GM21367 (cell line): ENCODE measurements around the gene MORF4L1.
"Not testable (repeated sequence)": the region's sequence is repeated elsewhere in the genome, so short reads cannot be mapped to it uniquely, and the experiment has no call there.

Source experiments
- ATAC-seq: cut with Tn5 transposase; IDR thresholded peaks from one replicate; pipeline ENCODE4 v1.9.1; 2021; ENCODE audit not compliant: unreplicated experiment

The MORF4L1 gene

GRCh38 chr15:78855746-78856145, 16.9 kb upstream of the MORF4L1 start:
- ATAC-seq, result no peak

GRCh38 chr15:78859971-78860719, 12.5 kb upstream of the MORF4L1 start:
- peak; percentile 73 for ATAC-seq

GRCh38 chr15:78865585-78865984, 7.1 kb upstream of the MORF4L1 start:
- ATAC-seq, result not testable (repeated sequence)

- not testable (repeated sequence) for ATAC-seq
Measured at GRCh38 chr15:78866031-78866430, 6.7 kb upstream of the MORF4L1 start.

DNA sequence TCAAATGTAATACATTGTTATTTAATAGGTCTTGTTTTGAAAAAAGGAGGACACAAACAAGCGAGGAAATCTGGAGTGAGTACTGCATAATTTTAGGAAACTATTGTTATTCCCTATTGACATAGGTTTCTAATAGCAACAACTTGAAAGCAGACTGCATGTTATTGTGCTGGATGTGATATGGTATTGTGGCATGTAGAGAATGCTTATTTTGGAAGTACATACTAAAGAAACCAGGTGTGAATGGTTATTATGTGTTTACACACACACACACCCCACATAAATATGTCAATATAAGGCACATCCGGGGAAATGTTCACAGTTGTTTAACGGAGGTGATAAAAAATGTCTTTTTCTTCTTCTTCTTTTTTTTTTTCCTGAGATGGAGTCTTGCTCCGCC, 5.9 kb upstream of the MORF4L1 start:
- ATAC-seq, result no peak

- ATAC-seq, result no peak
Measured at GRCh38 chr15:78868366-78868765, 4.3 kb upstream of the MORF4L1 start.

DNA sequence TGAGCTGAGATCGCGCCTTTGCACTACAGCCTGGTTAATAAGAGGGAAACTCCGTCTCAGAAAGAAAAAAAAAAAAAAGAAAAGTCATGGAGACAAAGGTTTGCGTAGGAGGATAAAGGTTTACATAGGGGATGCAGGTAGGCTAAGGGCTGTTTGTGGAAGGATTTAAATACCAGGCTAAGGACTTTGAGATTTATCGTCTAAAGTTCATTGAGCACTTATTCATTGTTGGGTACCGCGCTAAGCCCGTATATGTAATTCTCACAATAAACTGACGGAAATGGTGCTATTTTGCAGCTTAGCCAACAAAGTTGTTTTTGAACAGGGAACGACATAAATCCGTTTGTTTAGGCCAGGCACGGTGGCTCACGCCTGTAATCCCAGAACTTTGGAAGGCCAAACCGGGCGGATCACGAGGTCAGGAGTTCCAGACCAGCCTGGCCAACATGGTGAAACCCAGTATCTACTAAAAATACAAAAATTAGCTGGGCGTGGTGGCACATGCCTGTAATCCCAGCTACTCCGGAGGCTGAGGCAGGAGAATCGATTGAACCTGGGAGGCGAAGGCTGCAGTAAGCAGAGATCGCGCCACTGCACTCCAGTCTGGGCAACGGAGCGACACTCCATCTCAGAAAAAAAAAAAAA, 1.1 kb upstream of the MORF4L1 start:
- ATAC-seq, result not testable (repeated sequence)

DNA sequence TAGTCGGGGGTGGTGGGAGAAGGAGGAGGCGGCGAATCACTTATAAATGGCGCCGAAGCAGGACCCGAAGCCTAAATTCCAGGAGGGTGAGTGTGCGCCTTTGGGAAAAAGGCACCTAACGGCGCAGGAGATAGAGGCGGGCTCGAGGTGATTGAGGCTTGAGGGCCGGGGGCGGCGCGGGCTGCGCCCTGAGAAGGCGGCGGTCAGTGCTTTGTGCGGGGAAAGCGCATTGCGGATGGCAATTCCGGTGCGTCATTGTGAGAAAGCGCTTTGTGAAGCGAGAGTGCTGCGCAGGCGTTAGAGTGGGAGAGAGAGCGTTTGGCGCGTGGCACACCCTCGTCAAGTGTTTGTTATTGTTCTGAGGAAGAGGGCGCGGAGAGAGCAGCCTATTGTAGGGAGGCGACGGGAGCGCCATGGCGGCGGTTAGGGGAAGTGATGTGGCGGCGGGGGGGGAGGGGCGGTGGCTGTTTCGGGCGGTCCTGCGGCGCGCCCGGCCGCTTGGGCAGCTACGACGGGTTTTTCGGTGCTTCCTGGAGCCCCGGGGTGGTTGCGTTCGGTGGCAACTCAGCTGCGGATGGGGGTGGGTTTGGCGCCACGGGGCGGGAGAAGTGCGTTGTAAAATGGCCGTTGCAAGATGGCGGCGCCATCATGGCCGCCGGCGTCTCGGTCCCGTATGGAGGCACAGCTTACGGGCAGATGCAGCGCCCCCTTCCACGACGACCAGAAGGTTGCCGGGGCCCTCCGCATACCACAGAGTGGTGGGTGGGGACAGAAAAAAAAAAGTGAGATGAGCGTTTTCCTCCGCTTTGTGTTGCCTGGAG, 492 bp downstream of the MORF4L1 start:
- peak; percentile 46 for ATAC-seq

DNA sequence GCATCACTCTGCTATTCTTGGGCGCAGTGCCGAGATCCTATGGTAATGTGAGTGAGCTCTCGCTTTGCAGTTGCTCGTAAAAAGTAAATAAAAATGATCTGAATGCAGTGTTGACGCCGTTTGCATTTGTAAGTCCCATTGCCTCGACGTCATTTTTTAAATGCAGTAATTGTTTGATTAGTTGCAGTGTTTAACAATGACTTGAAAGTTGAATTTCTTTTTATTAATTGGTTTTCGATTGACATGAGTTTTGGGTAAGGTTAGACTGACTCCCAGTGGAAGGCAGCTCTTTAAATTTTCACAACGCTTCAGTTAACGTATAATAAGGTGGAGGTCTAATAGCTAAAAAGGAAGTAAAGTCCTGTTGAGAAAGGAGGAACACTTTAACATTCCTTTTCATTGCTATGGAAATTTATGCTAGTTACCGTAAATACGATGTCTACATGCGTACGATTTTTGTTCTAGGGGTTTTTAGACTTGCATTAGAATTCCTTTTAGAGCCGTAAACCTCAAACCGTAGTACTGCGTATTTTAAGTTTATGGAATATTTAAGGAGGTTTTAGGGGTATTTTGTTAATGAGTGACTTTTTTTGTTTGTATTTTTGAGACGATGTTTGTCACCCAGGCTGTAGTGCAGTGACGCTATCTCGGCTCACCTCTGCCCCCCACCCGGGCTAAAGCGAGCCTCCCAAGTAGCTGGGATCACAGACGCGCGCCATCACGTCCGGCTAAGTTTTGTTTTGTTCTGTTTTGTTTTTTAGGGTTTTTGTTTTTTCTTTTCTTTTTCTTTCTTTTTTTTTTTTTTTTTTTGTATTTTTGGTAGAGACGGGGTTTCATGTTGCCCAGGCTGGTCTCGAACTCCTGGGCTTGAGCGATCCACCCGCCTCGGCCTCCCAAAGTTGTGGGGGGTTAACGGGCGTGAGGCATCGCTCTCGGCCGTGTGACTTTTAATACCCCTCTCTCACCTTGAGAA, 1.4 kb downstream of the MORF4L1 start:
- ATAC-seq, result no peak

DNA sequence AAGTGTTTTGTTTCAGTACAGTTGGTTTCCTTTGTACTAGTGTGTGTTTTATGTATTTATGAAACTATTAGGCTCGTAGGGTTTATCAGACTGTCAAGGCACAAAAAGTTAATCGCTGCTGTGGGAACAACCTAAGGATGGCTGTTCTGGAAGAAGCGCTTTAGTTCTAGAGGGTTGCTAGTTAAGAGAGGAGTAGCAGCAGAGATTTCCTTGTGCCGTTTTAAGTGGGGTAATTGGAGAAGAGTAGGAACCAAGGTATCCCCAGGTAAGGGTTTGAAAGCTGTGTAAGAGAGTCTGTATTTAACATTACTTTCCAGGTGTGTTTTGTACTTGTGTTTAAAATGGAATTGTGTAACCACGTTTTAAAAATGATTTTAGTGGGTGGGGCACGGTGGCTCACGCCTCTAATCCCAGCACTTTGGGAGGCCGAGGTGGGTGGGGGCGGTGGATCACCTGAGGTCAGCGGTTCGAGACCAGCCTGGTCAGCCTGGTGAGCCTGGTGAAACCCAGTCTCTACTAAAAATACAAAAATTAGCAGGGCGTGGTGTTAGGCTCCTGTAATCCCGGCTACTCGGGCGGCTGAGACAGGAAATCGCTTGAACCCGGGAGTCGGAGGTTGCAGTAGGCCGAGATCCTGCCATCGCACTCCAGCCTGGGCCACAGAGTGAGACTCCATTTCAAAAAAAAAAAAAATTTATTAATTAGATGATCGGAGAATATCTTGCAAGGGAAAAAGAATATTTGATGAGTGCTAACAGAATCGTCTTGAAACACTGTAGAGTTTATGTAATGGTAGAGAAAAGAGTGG, 2.6 kb downstream of the MORF4L1 start:
- ATAC-seq, result no peak

DNA sequence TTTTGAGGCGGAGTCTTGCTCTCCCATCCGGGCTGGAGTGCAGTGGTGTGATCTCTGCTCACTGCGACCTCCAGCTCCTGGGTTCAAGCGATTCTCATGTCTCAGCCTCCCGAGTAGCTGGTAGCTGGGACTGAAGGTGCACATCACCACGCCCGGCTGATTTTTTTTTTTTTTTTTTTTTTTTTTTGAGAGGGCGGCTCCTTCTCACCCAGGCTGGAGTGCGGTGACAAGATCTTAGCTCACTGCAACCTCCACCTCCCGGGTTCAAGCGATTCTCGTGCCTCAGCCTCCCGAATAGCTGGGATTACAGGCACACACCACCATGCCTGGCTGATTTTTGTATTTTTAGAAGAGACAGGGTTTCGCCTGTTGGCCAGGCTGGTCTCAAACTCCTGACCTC, 4.3 kb downstream of the MORF4L1 start:
- not testable (repeated sequence) for ATAC-seq

- ATAC-seq, result no peak
Measured at GRCh38 chr15:78878356-78878755, 5.7 kb downstream of the MORF4L1 start.

GRCh38 chr15:78879517-78880241, 7.0 kb downstream of the MORF4L1 start:
- ATAC-seq, result no peak

- ATAC-seq, result no peak
Measured at GRCh38 chr15:78880242-78880533, 7.5 kb downstream of the MORF4L1 start.

DNA sequence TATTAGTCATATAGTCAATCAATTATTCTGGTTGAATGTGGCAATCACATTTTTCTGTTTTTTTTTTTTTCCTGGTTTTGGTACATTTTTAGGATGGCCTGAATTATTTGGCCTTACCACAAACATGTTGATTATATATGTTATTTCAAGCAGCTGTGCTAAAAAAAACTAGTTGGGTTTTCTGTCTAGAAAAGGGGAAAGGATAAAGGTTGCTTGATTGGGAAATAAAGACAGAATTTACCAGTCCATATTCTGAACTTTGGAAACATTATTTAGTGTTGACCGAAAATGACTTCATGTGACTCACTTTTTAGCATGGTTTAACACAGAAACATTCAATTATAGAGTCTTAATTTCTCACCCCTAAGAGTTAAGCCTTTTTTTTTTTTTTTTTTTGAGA, 8.1 kb downstream of the MORF4L1 start:
- ATAC-seq, result no peak

DNA sequence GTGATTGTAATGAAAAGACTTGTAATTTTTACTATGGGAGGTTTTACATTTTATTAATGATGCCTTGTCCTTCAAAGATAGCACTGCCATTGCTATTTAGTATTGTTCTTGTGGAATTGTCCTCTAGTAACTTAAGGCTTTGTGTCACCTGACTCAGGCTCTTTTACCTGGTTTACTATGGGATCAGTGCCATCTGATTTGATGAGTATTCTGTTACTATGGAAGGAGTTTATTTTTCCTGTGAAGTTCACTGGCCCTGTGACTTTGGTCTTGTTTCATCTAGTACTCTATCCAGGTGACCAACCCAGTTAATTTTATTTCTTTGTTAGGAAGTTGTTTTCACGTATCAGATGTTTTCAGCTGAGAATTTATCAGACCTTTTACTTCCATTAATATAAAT, 9.0 kb downstream of the MORF4L1 start:
- no peak for ATAC-seq

GRCh38 chr15:78889000-78889399, 16.3 kb downstream of the MORF4L1 start:
- ATAC-seq, result no peak

- no peak for ATAC-seq
Measured at GRCh38 chr15:78893538-78893937, 20.8 kb downstream of the MORF4L1 start.

- ATAC-seq, result no peak
Measured at GRCh38 chr15:78895471-78895870, 22.8 kb downstream of the MORF4L1 start.
